Measurements from ENCODE around the gene SYTL4.

GRCh38 chrX:100747090-100747489, 15.2 kb upstream of the SYTL4 start:
- TF ChIP-seq EP300 (IDR thresholded peaks at IDR 0.05) = no peak
- TF ChIP-seq, protein P1, sequence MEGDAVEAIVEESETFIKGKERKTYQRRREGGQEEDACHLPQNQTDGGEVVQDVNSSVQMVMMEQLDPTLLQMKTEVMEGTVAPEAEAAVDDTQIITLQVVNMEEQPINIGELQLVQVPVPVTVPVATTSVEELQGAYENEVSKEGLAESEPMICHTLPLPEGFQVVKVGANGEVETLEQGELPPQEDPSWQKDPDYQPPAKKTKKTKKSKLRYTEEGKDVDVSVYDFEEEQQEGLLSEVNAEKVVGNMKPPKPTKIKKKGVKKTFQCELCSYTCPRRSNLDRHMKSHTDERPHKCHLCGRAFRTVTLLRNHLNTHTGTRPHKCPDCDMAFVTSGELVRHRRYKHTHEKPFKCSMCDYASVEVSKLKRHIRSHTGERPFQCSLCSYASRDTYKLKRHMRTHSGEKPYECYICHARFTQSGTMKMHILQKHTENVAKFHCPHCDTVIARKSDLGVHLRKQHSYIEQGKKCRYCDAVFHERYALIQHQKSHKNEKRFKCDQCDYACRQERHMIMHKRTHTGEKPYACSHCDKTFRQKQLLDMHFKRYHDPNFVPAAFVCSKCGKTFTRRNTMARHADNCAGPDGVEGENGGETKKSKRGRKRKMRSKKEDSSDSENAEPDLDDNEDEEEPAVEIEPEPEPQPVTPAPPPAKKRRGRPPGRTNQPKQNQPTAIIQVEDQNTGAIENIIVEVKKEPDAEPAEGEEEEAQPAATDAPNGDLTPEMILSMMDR (IDR thresholded peaks at IDR 0.05) = no peak
